ENCODE measurements around the gene BEST1. TPM values are rescaled to one million over a fixed set of nuclear protein-coding genes. Genes with fewer than 3 reads are reported as not detected.

The BEST1 gene
- total and polyA plus RNA-seq, 2 of the 13 experiments (the other 11 are each of a cell fraction or from before 2014, with no cell fraction given): 0.09 to 0.65 TPM

GRCh38 chr11:62012832-62013461, 62.8 kb downstream of the BEST1 start (continued):
- TF ChIP-seq PAWR (CRISPR knock-in tag; IDR thresholded peaks at IDR 0.05; ENCODE audit: borderline replicate concordance) (no peak), ZNF687 (CRISPR knock-in tag; IDR thresholded peaks at IDR 0.05) (peak; percentile 63), SALL1 (CRISPR knock-in tag; IDR thresholded peaks at IDR 0.05) (peak; percentile 35; the same call in 1 of the 2 replicates), ARID2 (CRISPR knock-in tag; IDR thresholded peaks at IDR 0.05; ENCODE audit: borderline replicate concordance) (no peak), ZNF280B (CRISPR knock-in tag; IDR thresholded peaks at IDR 0.05; ENCODE audit: borderline replicate concordance) (no peak), UBTF (CRISPR knock-in tag; IDR thresholded peaks at IDR 0.05) (0 out of 2 replicates have a peak, but pooled peaks have one; percentile 32), RBM39 (IDR thresholded peaks at IDR 0.05; ENCODE audit: low read depth, low read length, poor library complexity, severe bottlenecking) (no peak), KLF11 (CRISPR knock-in tag; IDR thresholded peaks at IDR 0.05) (no peak), PAXIP1 (CRISPR knock-in tag; conservative IDR thresholded peaks at IDR 0.05) (peak; percentile 30; the same call in 1 of the 2 replicates), GATAD2A (CRISPR knock-in tag; IDR thresholded peaks at IDR 0.05) (peak; percentile 47), MAX (IDR thresholded peaks at IDR 0.05) (0 out of 2 replicates have a peak, but pooled peaks have one; percentile 12), NR2F6 (IDR thresholded peaks at IDR 0.05) (no peak), NR2F6 (CRISPR knock-in tag; IDR thresholded peaks at IDR 0.05) (peak; percentile 27; the same call in 1 of the 2 replicates), USF2 (IDR thresholded peaks at IDR 0.05; ENCODE audit: low read depth, low read length) (no peak), USF2 (CRISPR knock-in tag; IDR thresholded peaks at IDR 0.05; ENCODE audit: borderline replicate concordance) (no peak)
